ENCODE data around the gene MID1. TPM values are rescaled to one million over a fixed set of nuclear protein-coding genes. Genes with fewer than 3 reads are reported as not detected.

MID1 gene
- total RNA-seq, 1 experiment from 2014 or later = 9.7 TPM

- no peak for DNase-seq (ENCODE audit: unreplicated experiment)
- no peaks in the 10 kb centered on the region for H3K27me3 Mint-ChIP-seq (ENCODE audit: insufficient read depth, unreplicated experiment)
- H3K27ac Mint-ChIP-seq (ENCODE audit: low read depth, unreplicated experiment) = peak overlapping the region; percentile 61
- H3K4me1 Mint-ChIP-seq (ENCODE audit: insufficient read depth, unreplicated experiment) = peaks cover 15% of the 10 kb centered on the region
- BruUV-seq (replicated peaks) = no TSS peak
- peaks cover 11% of the 10 kb centered on the region for H3K36me3 Mint-ChIP-seq (ENCODE audit: insufficient read depth, unreplicated experiment)
- ChIA-PET POLR2A (interaction anchor here (0.6 to 1.4 kb wide), 3 partner anchors 12 to 36 kb away, joined by 3 to 4 read pairs (median 3); no protein-coding TSS in a partner anchor), CTCF (interaction anchor here (0.6 to 4.0 kb wide), 5 partner anchors 12 to 564 kb away, joined by 3 to 14 read pairs (median 4); no protein-coding TSS in a partner anchor)
- TF ChIP-seq CTCF (IDR thresholded peaks at IDR 0.05; ENCODE audit: unreplicated experiment) = no peak
- intact Hi-C loops (cut with micrococcal nuclease) = no loop called here
- peaks cover 15% of the 10 kb centered on the region for H3K9me3 Mint-ChIP-seq (ENCODE audit: unreplicated experiment)
- no peak overlapping the region for H3K4me3 Mint-ChIP-seq (ENCODE audit: unreplicated experiment)
Observed at GRCh38 chrX:10582215-10582733, 38.1 kb downstream of the MID1 start.

GRCh38 chrX:10579112-10580011 is 41.0 kb downstream of the MID1 start:
- Mint-ChIP-seq H3K36me3 (ENCODE audit: insufficient read depth, unreplicated experiment) (peaks cover 8% of the 10 kb centered on the region), H3K4me3 (ENCODE audit: unreplicated experiment) (peak overlapping the region; percentile 66), H3K9me3 (ENCODE audit: unreplicated experiment) (peaks cover 5% of the 10 kb centered on the region), H3K4me1 (ENCODE audit: insufficient read depth, unreplicated experiment) (peaks cover 26% of the 10 kb centered on the region), H3K27ac (ENCODE audit: low read depth, unreplicated experiment) (peak overlapping the region; percentile 80), H3K27me3 (ENCODE audit: insufficient read depth, unreplicated experiment) (no peaks in the 10 kb centered on the region)
- BruUV-seq (replicated peaks) = TSS peak; percentile 71
- no peak for TF ChIP-seq CTCF (IDR thresholded peaks at IDR 0.05; ENCODE audit: unreplicated experiment)
- CTCF ChIA-PET = interaction anchor here (0.6 to 1.8 kb wide), 8 partner anchors 9 to 521 kb away, joined by 3 to 8 read pairs (median 3); no protein-coding TSS in a partner anchor
- POLR2A ChIA-PET = interaction anchor here (0.6 to 1.8 kb wide), 9 partner anchors 30 to 478 kb away, joined by 3 to 11 read pairs (median 4); partner anchors contain the start of genes CLCN4 and MID1
- intact Hi-C loops (cut with micrococcal nuclease) = no loop called here
- peak; percentile 69 for DNase-seq (ENCODE audit: unreplicated experiment)

- no peak for DNase-seq (ENCODE audit: unreplicated experiment)
- peaks cover 6% of the 10 kb centered on the region for H3K36me3 Mint-ChIP-seq (ENCODE audit: insufficient read depth, unreplicated experiment)
- no peaks in the 10 kb centered on the region for H3K9me3 Mint-ChIP-seq (ENCODE audit: unreplicated experiment)
- peak overlapping the region; percentile 66 for H3K4me3 Mint-ChIP-seq (ENCODE audit: unreplicated experiment)
- ChIA-PET CTCF (no interaction called here), POLR2A (interaction anchor here (0.6 to 1.8 kb wide), 6 partner anchors 29 to 477 kb away, joined by 3 to 11 read pairs (median 4); partner anchors contain the start of genes CLCN4 and MID1)
- no peaks in the 10 kb centered on the region for H3K27me3 Mint-ChIP-seq (ENCODE audit: insufficient read depth, unreplicated experiment)
- intact Hi-C loops (cut with micrococcal nuclease) = no loop called here
- BruUV-seq (replicated peaks) = no TSS peak
- H3K27ac Mint-ChIP-seq (ENCODE audit: low read depth, unreplicated experiment) = peak overlapping the region; percentile 80
- no peak for TF ChIP-seq CTCF (IDR thresholded peaks at IDR 0.05; ENCODE audit: unreplicated experiment)
- peaks cover 26% of the 10 kb centered on the region for H3K4me1 Mint-ChIP-seq (ENCODE audit: insufficient read depth, unreplicated experiment)
Observed at GRCh38 chrX:10578527-10578926, 41.9 kb downstream of the MID1 start.

GRCh38 chrX:10577853-10578252 is 42.5 kb downstream of the MID1 start:
- peak; percentile 59 for DNase-seq (ENCODE audit: unreplicated experiment)
- Mint-ChIP-seq H3K4me3 (ENCODE audit: unreplicated experiment) (peak overlapping the region; percentile 66), H3K27ac (ENCODE audit: low read depth, unreplicated experiment) (peak overlapping the region; percentile 54)

More at GRCh38 chrX:10577853-10578252, 42.5 kb downstream of the MID1 start:
- Mint-ChIP-seq H3K9me3 (ENCODE audit: unreplicated experiment) (no peaks in the 10 kb centered on the region), H3K27me3 (ENCODE audit: insufficient read depth, unreplicated experiment) (no peaks in the 10 kb centered on the region), H3K36me3 (ENCODE audit: insufficient read depth, unreplicated experiment) (peaks cover 6% of the 10 kb centered on the region), H3K4me1 (ENCODE audit: insufficient read depth, unreplicated experiment) (peaks cover 26% of the 10 kb centered on the region)
- no TSS peak for BruUV-seq (replicated peaks)
- TF ChIP-seq CTCF (IDR thresholded peaks at IDR 0.05; ENCODE audit: unreplicated experiment) = no peak
- ChIA-PET CTCF (no interaction called here), POLR2A (no interaction called here)
- intact Hi-C loops (cut with micrococcal nuclease) = no loop called here
